HCT116 (cell line): Measurements from ENCODE around the gene HEATR5B. TPM values are rescaled to one million over a fixed set of nuclear protein-coding genes. Genes with fewer than 3 reads are reported as not detected.
A peak's percentile ranks its signal among the peaks of the same experiment; 100 is the strongest.

Experiments
- ATAC-seq: fragments of 200-7000 bp; cut with Tn5 transposase; 2 replicates; pipeline ENCODE4 v1.9.1; 2020; ENCODE audit warnings: mild to moderate bottlenecking, moderate library complexity
- BruUV-seq: library from RNA; stranded (reverse); fragments of 400-500 nt; replicated peaks from 2 replicates; lab custom pipeline; 2021; lab: Mats Ljungman, UMichigan
- CTCF ChIA-PET: fragments of 300-600 bp; sonication (Branson Sonifier 250); formaldehyde crosslinking; loops from one replicate; lab custom pipeline; 2021; ENCODE audit warnings: antibody characterized with exemption; lab: Charles Lee
- POLR2A ChIA-PET: fragments of 300-600, 350-600 bp; sonication (Branson Sonifier 250); formaldehyde crosslinking; loops from one replicate; lab custom pipeline; 2021; ENCODE audit warnings: antibody characterized with exemption; lab: Charles Lee
- RAD21 ChIA-PET, 2 experiments: fragments of 300-600 bp; sonication (Branson Sonifier 250); formaldehyde crosslinking; loops; one replicate each; lab custom pipeline; 2023; ENCODE audit warnings: low total read pairs in 2 of 2; ENCODE audit not compliant: uncharacterized antibody in 2 of 2, unreplicated experiment in 2 of 2, low non-redundant PET in 1 of 2; lab: Charles Lee
- DNase-seq: peaks from one replicate; pipeline ENCODE4 v3.0.0-alpha.2; 2010; ENCODE audit warnings: low read depth, low spot score
- H2AFZ ChIP-seq: fragments of 200-600 bp; shearing (Covaris generic), sonication (generic); 2 replicates; pipeline ENCODE4 v1.6.1; 2017; ENCODE audit warnings: low read depth, mixed run types, mixed read lengths, antibody characterized with exemption, low read length; ENCODE audit not compliant: poor library complexity, severe bottlenecking
- H3K27ac ChIP-seq: 2 replicates; pipeline ENCODE4 v1.5.1; 2012; ENCODE audit warnings: low read depth, low read length
- H3K27me3 ChIP-seq: fragments of 200-600 bp; sonication (generic); 2 replicates; pipeline ENCODE4 v1.6.1; 2016; ENCODE audit warnings: mixed run types, low read length, mixed read lengths; ENCODE audit not compliant: insufficient read depth
- H3K36me3 ChIP-seq, 2 experiments: fragments of 200-500 bp in 1 of 2; fragments of 200-600 bp in 1 of 2; sonication (Bioruptor generic) in 1 of 2; sonication (generic) in 1 of 2; 2 replicates each; pipeline versions ENCODE4 v1.5.1 to v1.6.1; 2014 to 2016; ENCODE audit warnings: low read length in 2 of 2, inconsistent platforms in 1 of 2, mixed read lengths in 1 of 2, mixed run types in 1 of 2; ENCODE audit not compliant: insufficient read depth in 2 of 2, control insufficient read depth in 1 of 2
- H3K4me1 ChIP-seq, 2 experiments: fragments of 200-600 bp in 1 of 2; sonication (generic) in 1 of 2; 2 replicates each; pipeline versions ENCODE4 v1.5.1 to v1.6.1; 2012 to 2017; ENCODE audit warnings: low read length in 2 of 2, inconsistent platforms in 1 of 2, mild to moderate bottlenecking in 1 of 2, mixed read lengths in 1 of 2, mixed run types in 1 of 2, moderate library complexity in 1 of 2; ENCODE audit not compliant: insufficient read depth in 2 of 2, control insufficient read depth in 1 of 2
- H3K4me2 ChIP-seq: fragments of 200-600 bp; sonication (generic); 2 replicates; pipeline ENCODE4 v1.6.1; 2017; ENCODE audit warnings: mixed run types, low read length, mixed read lengths
- H3K4me3 ChIP-seq, 2 experiments: fragments of 200-600 bp in 1 of 2; sonication (generic) in 1 of 2; replicated peaks in 1 of 2; 2 replicates each; pipeline ENCODE4 v1.5.1; 2011 to 2016; ENCODE audit warnings: low read length in 2 of 2, control low read depth in 1 of 2, low read depth in 1 of 2, mild to moderate bottlenecking in 1 of 2, mixed read lengths in 1 of 2, mixed run types in 1 of 2
- H3K79me2 ChIP-seq: fragments of 200-600 bp; sonication (generic); 2 replicates; pipeline ENCODE4 v1.6.1; 2017; ENCODE audit warnings: mild to moderate bottlenecking, mixed run types, low read length, moderate library complexity, mixed read lengths; ENCODE audit not compliant: insufficient read depth
- H3K9ac ChIP-seq: fragments of 200-600 bp; sonication (generic); 2 replicates; pipeline ENCODE4 v1.6.1; 2016; ENCODE audit warnings: low read length, mixed read lengths
- H3K9me2 ChIP-seq: fragments of 200-600 bp; sonication (generic), shearing (Covaris generic); 2 replicates; pipeline ENCODE4 v1.6.1; 2017; ENCODE audit warnings: mixed run types, mild to moderate bottlenecking, moderate library complexity; ENCODE audit not compliant: insufficient read depth
- H3K9me3 ChIP-seq, 2 experiments: fragments of 200-500 bp in 1 of 2; fragments of 200-600 bp in 1 of 2; sonication (Bioruptor generic) in 1 of 2; sonication (generic) in 1 of 2; 2 replicates each; pipeline ENCODE4 v1.6.1; 2014 to 2017; ENCODE audit warnings: low read length in 2 of 2, mixed read lengths in 2 of 2, inconsistent platforms in 1 of 2, low read depth in 1 of 2, mild to moderate bottlenecking in 1 of 2, mixed run types in 1 of 2, moderate library complexity in 1 of 2; ENCODE audit not compliant: control insufficient read depth in 1 of 2, insufficient read depth in 1 of 2
- H4K20me1 ChIP-seq: fragments of 200-600 bp; sonication (generic), shearing (Covaris generic); 2 replicates; pipeline ENCODE4 v1.6.1; 2017; ENCODE audit warnings: mixed run types, mild to moderate bottlenecking, moderate library complexity; ENCODE audit not compliant: insufficient read depth
- CEBPB ChIP-seq: IDR thresholded peaks from 2 replicates; pipeline ENCODE4 v1.6.1; 2012; ENCODE audit warnings: low read depth
- CTCF ChIP-seq, 3 experiments: fragments of 200-600 bp in 1 of 3; sonication (generic) in 1 of 3; IDR thresholded peaks in 2 of 3; conservative IDR thresholded peaks in 1 of 3; 2 replicates each; pipeline ENCODE4 v1.5.1; 2012 to 2017; ENCODE audit warnings: low read depth in 2 of 3, low read length in 2 of 3, antibody characterized with exemption in 1 of 3, borderline replicate concordance in 1 of 3, control low read depth in 1 of 3, mild to moderate bottlenecking in 1 of 3, mixed read lengths in 1 of 3, mixed run types in 1 of 3, moderate library complexity in 1 of 3; ENCODE audit not compliant: insufficient read depth in 1 of 3
- ELF1 ChIP-seq: IDR thresholded peaks from 2 replicates; pipeline ENCODE4 v1.6.1; 2012; ENCODE audit warnings: low read depth, borderline replicate concordance
- EZH2phosphoT487 ChIP-seq: fragments of 200-600 bp; IDR thresholded peaks from 2 replicates; pipeline ENCODE4 v1.6.1; 2018; ENCODE audit warnings: antibody characterized with exemption, borderline replicate concordance
- JUND ChIP-seq: IDR thresholded peaks from 2 replicates; pipeline ENCODE4 v1.6.1; 2012
- MAX ChIP-seq: IDR thresholded peaks from 2 replicates; pipeline ENCODE4 v1.6.1; 2012
- POLR2AphosphoS5 ChIP-seq: IDR thresholded peaks from 2 replicates; pipeline ENCODE4 v1.6.1; 2011; ENCODE audit warnings: mild to moderate bottlenecking, low read depth, low read length, moderate library complexity
- REST ChIP-seq: IDR thresholded peaks from 2 replicates; pipeline ENCODE4 v1.6.1; 2012; ENCODE audit warnings: low read depth
- SIN3A ChIP-seq: IDR thresholded peaks from 2 replicates; pipeline ENCODE4 v1.6.1; 2012; ENCODE audit warnings: low read depth
- ZBTB33 ChIP-seq: IDR thresholded peaks from 2 replicates; pipeline ENCODE4 v1.6.1; 2011; ENCODE audit warnings: mild to moderate bottlenecking, low read length, moderate library complexity; ENCODE audit not compliant: insufficient replicate concordance; ENCODE audit errors: extremely low read depth
- ZFX ChIP-seq: fragments of 450-650 bp; IDR thresholded peaks from 2 replicates; pipeline ENCODE4 v1.6.1; 2017
- intact Hi-C: fragments of 100-400 bp; cut with micrococcal nuclease; formaldehyde crosslinking; loops from 2 replicates; pipeline ENCODE4 v1.10.0; 2022
- total RNA-seq: library from RNA; stranded (reverse); gene quantifications from one replicate; pipeline ENCODE4 v1.2.1, GENCODE V29; 2021; ENCODE audit not compliant: unreplicated experiment

The HEATR5B gene
- total RNA-seq, 1 experiment from 2014 or later, result 10.6 TPM

- TF ChIP-seq ZBTB33 (no peak), REST (no peak), CEBPB (no peak)
- TF ChIP-seq, all 23 proteins: peak for 0
Observed at GRCh38 chr2:37029758-37030157, 54.4 kb downstream of the HEATR5B start (continued).

- H3K79me2 ChIP-seq, result no peaks in the 10 kb centered on the region
- no TSS peak for BruUV-seq
- intact Hi-C loops, result no loop called here
- no peaks in the 10 kb centered on the region for H3K4me1 ChIP-seq
- H2AFZ ChIP-seq, result no peak overlapping the region
- DNase-seq (peak; percentile 2), ATAC-seq (peak; percentile 88)
- POLR2A ChIA-PET, result no interaction called here
- H3K9me2 ChIP-seq, result no peaks in the 10 kb centered on the region
- RAD21 ChIA-PET, result no interaction called here
- H4K20me1 ChIP-seq, result no peaks in the 10 kb centered on the region
- CTCF ChIA-PET, result no interaction called here
- no peaks in the 10 kb centered on the region for H3K9me3 ChIP-seq
- no peak overlapping the region for H3K4me3 ChIP-seq
- no peak overlapping the region for H3K9ac ChIP-seq
- H3K36me3 ChIP-seq, result 0 out of 4 replicates have a peak, but pooled peaks cover 0 to 4% of the 10 kb centered on the region in 2 experiments
- H3K27ac ChIP-seq, result no peak overlapping the region
- no peak overlapping the region for H3K4me2 ChIP-seq
- H3K27me3 ChIP-seq, result no peaks in the 10 kb centered on the region
- TF ChIP-seq ELF1, result no peak
- TF ChIP-seq ZBTB33, result no peak
- TF ChIP-seq MAX, result no peak
- TF ChIP-seq JUND, result no peak
- peak; percentile 24 to 47 (median 40); a peak in 4 of 6 replicates for TF ChIP-seq CTCF (IDR thresholded peaks at IDR 0.05 in 2 of 3, conservative IDR thresholded peaks at IDR 0.05 in 1 of 3; ENCODE audit: borderline replicate concordance in 1 of 3, insufficient read depth in 1 of 3, low read depth in 2 of 3, low read length in 2 of 3)
- TF ChIP-seq POLR2AphosphoS5, result no peak
- TF ChIP-seq SIN3A, result no peak
- TF ChIP-seq CEBPB, result no peak
- no peak for TF ChIP-seq EZH2phosphoT487
- no peak for TF ChIP-seq ZFX
Observed at GRCh38 chr2:37026050-37026449, 58.1 kb downstream of the HEATR5B start.
